HEK293 (cell line): ENCODE measurements around the gene WDR89.

Experiments
- CTCF ChIA-PET: fragments of 350-600 bp; formaldehyde crosslinking; extraction: SDS; loops from one replicate; lab custom pipeline; 2021; ENCODE audit warnings: antibody characterized with exemption; lab: Yijun Ruan, JAX
- POLR2A ChIA-PET: fragments of 300-600 bp; formaldehyde crosslinking; extraction: SDS; loops from one replicate; lab custom pipeline; 2020; ENCODE audit warnings: antibody characterized with exemption, inconsistent platforms; lab: Yijun Ruan, JAX
- H3K27ac ChIP-seq: fragments of 200-500 bp; sonication (Bioruptor generic); 2 replicates; pipeline ENCODE4 v1.5.1; 2014; ENCODE audit warnings: low read depth, low read length, control low read depth, inconsistent platforms; ENCODE audit errors: extremely low read depth
- H3K36me3 ChIP-seq, 2 experiments: fragments of 200-500 bp in 1 of 2; sonication (Bioruptor generic) in 1 of 2; 1 replicate in 1 of 2; 2 replicates in 1 of 2; pipeline ENCODE4 v1.5.1; 2014 to 2017; ENCODE audit warnings: inconsistent platforms in 2 of 2, low read length in 2 of 2; ENCODE audit not compliant: control insufficient read depth in 2 of 2, insufficient read depth in 1 of 2
- H3K4me1 ChIP-seq: fragments of 200-500 bp; sonication (Bioruptor generic); 2 replicates; pipeline ENCODE4 v1.5.1; 2014; ENCODE audit warnings: mild to moderate bottlenecking, low read length, inconsistent platforms; ENCODE audit not compliant: control insufficient read depth, insufficient read depth
- H3K4me3 ChIP-seq: 2 replicates; pipeline ENCODE4 v1.5.1; 2011; ENCODE audit warnings: low read depth, mild to moderate bottlenecking, control low read depth, low read length, moderate library complexity
- H3K9me3 ChIP-seq: fragments of 200-500 bp; sonication (Bioruptor generic); 2 replicates; pipeline ENCODE4 v1.5.1; 2014; ENCODE audit warnings: low read depth, low read length, inconsistent platforms; ENCODE audit not compliant: control insufficient read depth, insufficient read depth
- HOXC10 ChIP-seq: sonication (generic); formaldehyde crosslinking; IDR thresholded peaks from 2 replicates; pipeline ENCODE4 v1.8.1; 2023; ENCODE audit warnings: mild to moderate bottlenecking, missing genetic modification reagents
- HOXD13 ChIP-seq: sonication (generic); formaldehyde crosslinking; IDR thresholded peaks from 2 replicates; pipeline ENCODE4 v1.8.0; 2022; ENCODE audit warnings: missing genetic modification reagents, borderline replicate concordance
- OVOL3 ChIP-seq: fragments of 450-650 bp; formaldehyde crosslinking; IDR thresholded peaks from 2 replicates; pipeline ENCODE4 v1.5.1; 2016; ENCODE audit warnings: missing biosample characterization, missing genetic modification characterization
- REPIN1 ChIP-seq: fragments of 450-650 bp; formaldehyde crosslinking; IDR thresholded peaks from 2 replicates; pipeline ENCODE4 v1.5.1; 2017; ENCODE audit warnings: missing biosample characterization, missing genetic modification characterization, low read depth
- SETDB1 ChIP-seq: IDR thresholded peaks from one replicate; pipeline ENCODE4 v1.6.1; 2017; ENCODE audit warnings: mild to moderate bottlenecking, low read length, moderate library complexity, mixed read lengths; ENCODE audit not compliant: insufficient read length
- YY2 ChIP-seq: fragments of 450-650 bp; formaldehyde crosslinking; IDR thresholded peaks from 2 replicates; pipeline ENCODE4 v1.5.1; 2016; ENCODE audit warnings: missing biosample characterization, missing genetic modification characterization
- ZBTB48 ChIP-seq: fragments of 450-650 bp; formaldehyde crosslinking; IDR thresholded peaks from 2 replicates; pipeline ENCODE4 v1.5.1; 2016; ENCODE audit warnings: missing biosample characterization, missing genetic modification characterization
- ZFHX2 ChIP-seq: fragments of 450-650 bp; formaldehyde crosslinking; conservative IDR thresholded peaks from 2 replicates; pipeline ENCODE4 v1.5.1; 2016; ENCODE audit warnings: missing biosample characterization, missing genetic modification characterization
- ZNF2 ChIP-seq: fragments of 450-650 bp; formaldehyde crosslinking; IDR thresholded peaks from 2 replicates; pipeline ENCODE4 v1.5.1; 2016; ENCODE audit warnings: missing biosample characterization, missing genetic modification characterization
- ZNF223 ChIP-seq: fragments of 450-650 bp; formaldehyde crosslinking; IDR thresholded peaks from 2 replicates; pipeline ENCODE4 v1.5.1; 2016; ENCODE audit warnings: missing biosample characterization, missing genetic modification characterization
- ZNF354C ChIP-seq: fragments of 450-650 bp; formaldehyde crosslinking; IDR thresholded peaks from 2 replicates; pipeline ENCODE4 v1.5.1; 2016; ENCODE audit warnings: missing biosample characterization, missing genetic modification characterization, low read depth, borderline replicate concordance
- ZNF37A ChIP-seq: fragments of 450-650 bp; IDR thresholded peaks from 2 replicates; pipeline ENCODE4 v1.5.1; 2018; ENCODE audit warnings: missing biosample characterization, missing genetic modification characterization
- ZNF394 ChIP-seq: fragments of 450-650 bp; formaldehyde crosslinking; IDR thresholded peaks from 2 replicates; pipeline ENCODE4 v1.5.1; 2016; ENCODE audit warnings: missing biosample characterization, missing genetic modification characterization, mild to moderate bottlenecking, moderate library complexity, borderline replicate concordance
- ZNF416 ChIP-seq: fragments of 450-650 bp; formaldehyde crosslinking; IDR thresholded peaks from 2 replicates; pipeline ENCODE4 v1.5.1; 2016; ENCODE audit warnings: missing biosample characterization, missing genetic modification characterization
- ZNF530 ChIP-seq: fragments of 450-650 bp; formaldehyde crosslinking; IDR thresholded peaks from 2 replicates; pipeline ENCODE4 v1.5.1; 2016; ENCODE audit warnings: low read depth, missing biosample characterization, missing genetic modification characterization
- ZNF621 ChIP-seq: fragments of 450-650 bp; formaldehyde crosslinking; IDR thresholded peaks from 2 replicates; pipeline ENCODE4 v1.5.1; 2017; ENCODE audit warnings: missing biosample characterization, missing genetic modification characterization
- ZNF747 ChIP-seq: fragments of 450-650 bp; formaldehyde crosslinking; IDR thresholded peaks from 2 replicates; pipeline ENCODE4 v1.5.1; 2016; ENCODE audit warnings: missing biosample characterization, missing genetic modification characterization
- ZNF792 ChIP-seq: fragments of 450-650 bp; formaldehyde crosslinking; IDR thresholded peaks from 2 replicates; pipeline ENCODE4 v1.5.1; 2016; ENCODE audit warnings: missing biosample characterization, missing genetic modification characterization
- TF ChIP-seq, protein P1 (sequence below): fragments of 450-650 bp; formaldehyde crosslinking; IDR thresholded peaks from 2 replicates; pipeline ENCODE4 v1.5.1; 2017; ENCODE audit warnings: missing biosample characterization, missing genetic modification characterization
- TF ChIP-seq, protein P2 (sequence below): fragments of 450-650 bp; formaldehyde crosslinking; IDR thresholded peaks from 2 replicates; pipeline ENCODE4 v1.5.1; 2016; ENCODE audit warnings: missing biosample characterization, missing genetic modification characterization
- TF ChIP-seq, protein P3 (sequence below): fragments of 450-650 bp; formaldehyde crosslinking; IDR thresholded peaks from 2 replicates; pipeline ENCODE4 v1.5.1; 2016; ENCODE audit warnings: missing biosample characterization, missing genetic modification characterization
- TF ChIP-seq, protein P4 (sequence below): fragments of 450-650 bp; formaldehyde crosslinking; IDR thresholded peaks from 2 replicates; pipeline ENCODE4 v1.5.1; 2016; ENCODE audit warnings: missing biosample characterization, missing genetic modification characterization
- TF ChIP-seq, protein P5 (sequence below): fragments of 450-650 bp; formaldehyde crosslinking; IDR thresholded peaks from 2 replicates; pipeline ENCODE4 v1.5.1; 2016; ENCODE audit warnings: missing biosample characterization, missing genetic modification characterization

The WDR89 gene

DNA sequence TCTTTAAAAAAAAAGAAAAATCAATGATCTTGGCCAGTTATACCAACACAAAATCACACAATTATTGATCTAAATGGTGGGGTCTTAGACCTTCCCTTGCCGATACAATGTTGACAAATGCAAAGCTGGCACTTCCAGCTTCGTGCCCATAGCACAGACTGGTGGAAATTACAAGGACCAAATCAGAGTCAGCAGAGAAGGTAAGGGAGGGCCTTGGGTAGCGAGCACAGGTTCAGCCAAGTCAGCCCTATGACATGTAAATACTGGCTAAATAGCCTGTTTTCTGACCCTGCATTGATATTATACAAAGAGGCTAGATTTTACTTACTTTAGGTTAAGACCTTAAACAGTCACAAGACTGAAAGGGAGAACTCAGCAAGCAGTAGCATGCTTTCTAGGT, 30.3 kb upstream of the WDR89 start:
- TF ChIP-seq, protein P1, sequence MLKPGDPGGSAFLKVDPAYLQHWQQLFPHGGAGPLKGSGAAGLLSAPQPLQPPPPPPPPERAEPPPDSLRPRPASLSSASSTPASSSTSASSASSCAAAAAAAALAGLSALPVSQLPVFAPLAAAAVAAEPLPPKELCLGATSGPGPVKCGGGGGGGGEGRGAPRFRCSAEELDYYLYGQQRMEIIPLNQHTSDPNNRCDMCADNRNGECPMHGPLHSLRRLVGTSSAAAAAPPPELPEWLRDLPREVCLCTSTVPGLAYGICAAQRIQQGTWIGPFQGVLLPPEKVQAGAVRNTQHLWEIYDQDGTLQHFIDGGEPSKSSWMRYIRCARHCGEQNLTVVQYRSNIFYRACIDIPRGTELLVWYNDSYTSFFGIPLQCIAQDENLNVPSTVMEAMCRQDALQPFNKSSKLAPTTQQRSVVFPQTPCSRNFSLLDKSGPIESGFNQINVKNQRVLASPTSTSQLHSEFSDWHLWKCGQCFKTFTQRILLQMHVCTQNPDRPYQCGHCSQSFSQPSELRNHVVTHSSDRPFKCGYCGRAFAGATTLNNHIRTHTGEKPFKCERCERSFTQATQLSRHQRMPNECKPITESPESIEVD: no peak
- TF ChIP-seq HOXD13 (CRISPR knock-in tag): no peak
- no peak for TF ChIP-seq HOXC10 (CRISPR knock-in tag)
- TF ChIP-seq, protein P2, sequence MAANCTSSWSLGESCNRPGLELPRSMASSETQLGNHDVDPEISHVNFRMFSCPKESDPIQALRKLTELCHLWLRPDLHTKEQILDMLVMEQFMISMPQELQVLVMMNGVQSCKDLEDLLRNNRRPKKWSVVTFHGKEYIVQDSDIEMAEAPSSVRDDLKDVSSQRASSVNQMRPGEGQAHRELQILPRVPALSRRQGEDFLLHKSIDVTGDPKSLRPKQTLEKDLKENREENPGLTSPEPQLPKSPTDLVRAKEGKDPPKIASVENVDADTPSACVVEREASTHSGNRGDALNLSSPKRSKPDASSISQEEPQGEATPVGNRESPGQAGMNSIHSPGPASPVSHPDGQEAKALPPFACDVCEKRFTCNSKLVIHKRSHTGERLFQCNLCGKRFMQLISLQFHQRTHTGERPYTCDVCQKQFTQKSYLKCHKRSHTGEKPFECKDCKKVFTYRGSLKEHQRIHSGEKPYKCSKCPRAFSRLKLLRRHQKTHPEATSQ (tag by site-specific recombination): no peak
- TF ChIP-seq, protein P3, sequence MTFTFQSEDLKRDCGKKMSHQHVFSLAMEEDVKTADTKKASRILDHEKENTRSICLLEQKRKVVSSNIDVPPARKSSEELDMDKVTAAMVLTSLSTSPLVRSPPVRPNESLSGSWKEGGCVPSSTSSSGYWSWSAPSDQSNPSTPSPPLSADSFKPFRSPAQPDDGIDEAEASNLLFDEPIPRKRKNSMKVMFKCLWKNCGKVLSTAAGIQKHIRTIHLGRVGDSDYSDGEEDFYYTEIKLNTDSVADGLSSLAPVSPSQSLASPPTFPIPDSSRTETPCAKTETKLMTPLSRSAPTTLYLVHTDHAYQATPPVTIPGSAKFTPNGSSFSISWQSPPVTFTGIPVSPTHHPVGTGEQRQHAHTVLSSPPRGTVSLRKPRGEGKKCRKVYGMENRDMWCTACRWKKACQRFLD (tag by site-specific recombination): no peak
- no peak for TF ChIP-seq ZNF530
- TF ChIP-seq ZBTB48 (tag by site-specific recombination): no peak
- no peak for TF ChIP-seq ZNF792 (tag by site-specific recombination)
- TF ChIP-seq ZNF747: no peak
- no peak for TF ChIP-seq ZNF37A
- no peak for TF ChIP-seq ZNF394 (tag by site-specific recombination)
- TF ChIP-seq ZNF2: no peak
- TF ChIP-seq ZFHX2: no peak
- Histone ChIP-seq H3K4me3 (no peak overlapping the region), H3K36me3 (no peaks in the 10 kb centered on the region), H3K27ac (no peak overlapping the region), H3K9me3 (no peaks in the 10 kb centered on the region), H3K4me1 (peaks cover 10% of the 10 kb centered on the region)
- CTCF ChIA-PET: no interaction called here
- POLR2A ChIA-PET: no interaction called here

DNA sequence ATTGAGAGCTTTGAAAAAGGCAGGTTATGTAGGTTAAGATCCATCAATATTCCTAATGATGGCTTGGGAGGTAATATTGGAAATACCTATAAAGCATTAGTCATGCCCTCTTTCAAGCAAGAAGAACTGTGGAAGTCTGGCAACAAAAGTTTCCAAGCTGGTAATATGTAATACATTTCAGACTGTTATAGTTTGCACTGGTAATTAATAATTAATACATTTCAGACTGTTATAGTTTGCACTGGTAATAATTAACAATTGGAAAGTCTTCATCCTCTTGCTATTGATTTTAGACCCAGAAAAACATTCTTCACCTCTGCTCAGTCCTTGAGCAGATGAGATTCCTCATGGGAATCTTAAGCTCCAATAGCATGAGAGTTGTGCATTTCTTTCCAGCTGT, 29.0 kb upstream of the WDR89 start:
- TF ChIP-seq, protein P4, sequence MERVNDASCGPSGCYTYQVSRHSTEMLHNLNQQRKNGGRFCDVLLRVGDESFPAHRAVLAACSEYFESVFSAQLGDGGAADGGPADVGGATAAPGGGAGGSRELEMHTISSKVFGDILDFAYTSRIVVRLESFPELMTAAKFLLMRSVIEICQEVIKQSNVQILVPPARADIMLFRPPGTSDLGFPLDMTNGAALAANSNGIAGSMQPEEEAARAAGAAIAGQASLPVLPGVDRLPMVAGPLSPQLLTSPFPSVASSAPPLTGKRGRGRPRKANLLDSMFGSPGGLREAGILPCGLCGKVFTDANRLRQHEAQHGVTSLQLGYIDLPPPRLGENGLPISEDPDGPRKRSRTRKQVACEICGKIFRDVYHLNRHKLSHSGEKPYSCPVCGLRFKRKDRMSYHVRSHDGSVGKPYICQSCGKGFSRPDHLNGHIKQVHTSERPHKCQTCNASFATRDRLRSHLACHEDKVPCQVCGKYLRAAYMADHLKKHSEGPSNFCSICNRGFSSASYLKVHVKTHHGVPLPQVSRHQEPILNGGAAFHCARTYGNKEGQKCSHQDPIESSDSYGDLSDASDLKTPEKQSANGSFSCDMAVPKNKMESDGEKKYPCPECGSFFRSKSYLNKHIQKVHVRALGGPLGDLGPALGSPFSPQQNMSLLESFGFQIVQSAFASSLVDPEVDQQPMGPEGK (tag by site-specific recombination): no peak
- Histone ChIP-seq H3K9me3 (no peaks in the 10 kb centered on the region), H3K4me1 (peaks cover 7% of the 10 kb centered on the region), H3K36me3 (no peaks in the 10 kb centered on the region), H3K27ac (no peak overlapping the region), H3K4me3 (no peak overlapping the region)
- ChIA-PET CTCF (interaction anchor here (0.9 kb wide), 1 partner anchor 8 kb away, joined by 3 read pairs; no protein-coding TSS in a partner anchor), POLR2A (no interaction called here)

DNA sequence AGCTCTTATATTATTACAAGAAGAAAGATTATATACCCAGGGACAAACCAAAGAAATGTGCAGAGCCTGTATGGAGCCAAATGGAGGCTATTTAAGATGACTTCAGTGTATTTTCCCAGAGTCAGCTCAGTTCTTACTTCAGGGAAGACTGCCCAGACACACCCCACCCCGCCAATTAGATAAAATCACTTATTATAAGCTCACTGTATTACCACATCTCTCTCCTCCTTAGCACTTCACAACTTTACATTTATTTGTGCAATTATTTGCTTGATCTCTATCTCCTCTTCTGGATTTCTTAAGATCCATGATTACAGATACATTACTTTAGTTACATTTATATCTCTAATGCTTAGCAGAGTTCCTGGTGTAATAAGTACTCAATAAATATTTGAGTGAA, 24.7 kb upstream of the WDR89 start:
- Histone ChIP-seq H3K9me3 (no peaks in the 10 kb centered on the region), H3K4me3 (no peak overlapping the region), H3K4me1 (no peaks in the 10 kb centered on the region), H3K36me3 (no peaks in the 10 kb centered on the region), H3K27ac (no peak overlapping the region)
- ChIA-PET CTCF (interaction anchor here (0.6 kb wide), 3 partner anchors 51 to 639 kb away, joined by 3 to 4 read pairs (median 4); no protein-coding TSS in a partner anchor), POLR2A (no interaction called here)
- TF ChIP-seq ZNF354C (tag by site-specific recombination) (no peak), YY2 (no peak), OVOL3 (no peak), REPIN1 (no peak), SETDB1 (no peak), ZNF223 (tag by site-specific recombination) (no peak), ZNF416 (tag by site-specific recombination) (no peak), ZNF621 (no peak), ZNF792 (tag by site-specific recombination) (no peak)
- TF ChIP-seq, protein P2 (tag by site-specific recombination): no peak
- TF ChIP-seq, protein P5, sequence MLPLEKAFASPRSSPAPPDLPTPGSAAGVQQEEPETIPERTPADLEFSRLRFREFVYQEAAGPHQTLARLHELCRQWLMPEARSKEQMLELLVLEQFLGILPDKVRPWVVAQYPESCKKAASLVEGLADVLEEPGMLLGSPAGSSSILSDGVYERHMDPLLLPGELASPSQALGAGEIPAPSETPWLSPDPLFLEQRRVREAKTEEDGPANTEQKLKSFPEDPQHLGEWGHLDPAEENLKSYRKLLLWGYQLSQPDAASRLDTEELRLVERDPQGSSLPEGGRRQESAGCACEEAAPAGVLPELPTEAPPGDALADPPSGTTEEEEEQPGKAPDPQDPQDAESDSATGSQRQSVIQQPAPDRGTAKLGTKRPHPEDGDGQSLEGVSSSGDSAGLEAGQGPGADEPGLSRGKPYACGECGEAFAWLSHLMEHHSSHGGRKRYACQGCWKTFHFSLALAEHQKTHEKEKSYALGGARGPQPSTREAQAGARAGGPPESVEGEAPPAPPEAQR (tag by site-specific recombination): no peak
